Activated T-helper 1 cell treated with anti-CD3 and anti-CD28 coated beads, Interleukin-2, amount 50 U/mL, for 16 hours (primary cell): ENCODE measurements around the gene PRB3.

ENCODE experiments used
- DNase-seq, 2 donors: peaks; one replicate each; pipeline ENCODE4 v3.0.0-alpha.2; 2020; ENCODE audit warnings: low read depth in 1 of 2, low spot score in 1 of 2

Gene PRB3

DNA sequence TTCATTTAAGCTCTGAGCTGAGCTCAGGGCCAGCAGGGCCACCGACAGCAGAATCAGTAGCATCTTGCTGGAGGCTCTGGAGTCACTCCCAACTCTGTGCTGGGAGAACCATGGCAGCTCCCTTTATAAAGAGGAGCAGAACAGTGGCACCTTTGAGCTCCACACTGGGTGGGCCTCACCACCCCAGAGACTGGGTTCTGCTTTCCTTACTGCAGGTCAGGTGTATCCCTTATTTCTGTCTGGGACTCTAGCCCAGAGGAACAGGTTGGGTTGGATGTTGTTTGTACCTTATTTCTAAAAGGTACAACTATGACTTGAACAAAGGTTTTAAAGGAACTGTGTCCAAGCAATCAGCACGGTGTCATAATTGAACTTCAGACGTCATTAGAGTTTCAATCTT lies at the start of gene PRB3:
PRB3 (minus strand) TSS at position 101 of the 400 bp plus-strand sequence; CDS start at position 63, 38 bp downstream.
- DNase-seq, result no peak

- no peak for DNase-seq
These were observed 40.8 kb upstream of the PRB3 start, which contains the start of gene PRB4 for GRCh38 chr12:11310336-11310735. Gene PRB4, minus strand, starts transcription at chr12:11310436. Its CDS starts 38 bp downstream, at chr12:11310398.

GRCh38 chr12:11307143-11307542 lies 37.6 kb upstream of the PRB3 start:
- no peak for DNase-seq

DNA sequence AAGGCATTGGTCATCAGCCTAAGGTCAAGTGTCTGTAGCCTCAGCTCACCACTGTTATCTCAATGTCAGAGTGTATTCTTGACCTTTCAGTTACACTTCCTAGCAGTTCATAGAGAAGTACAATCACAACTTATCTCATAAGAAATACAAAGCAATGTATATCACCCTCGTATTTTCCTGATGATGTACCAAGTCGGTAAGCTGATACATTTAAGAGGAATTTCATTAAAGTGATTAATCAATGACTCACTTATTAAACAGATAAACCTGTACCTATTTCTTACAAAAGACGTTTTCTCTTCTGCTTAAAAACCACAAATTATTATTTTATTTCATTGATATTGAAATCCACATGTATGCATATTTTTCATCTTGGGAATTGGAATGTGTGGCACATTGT lies 3.9 kb upstream of the PRB3 start:
- no peak for DNase-seq

DNA sequence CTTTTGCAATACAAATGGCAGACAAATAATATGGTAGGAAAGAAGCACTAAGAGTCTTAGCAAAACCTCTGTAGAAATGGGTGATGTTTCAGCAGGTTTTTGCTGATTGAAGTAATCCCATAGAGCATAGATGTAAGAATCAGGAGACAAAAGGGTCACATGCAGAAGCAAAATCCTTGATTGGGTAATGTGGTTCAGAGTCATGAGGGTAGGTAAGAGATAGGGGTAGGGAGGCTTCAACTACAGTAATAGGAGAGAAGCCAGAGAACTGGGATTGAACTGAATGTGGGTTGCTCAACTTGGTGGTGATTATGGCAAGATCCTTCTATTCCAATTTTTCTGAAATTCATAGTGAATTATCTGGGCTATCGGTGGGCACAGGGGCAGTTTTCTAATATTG lies 5.0 kb downstream of the PRB3 start:
- DNase-seq, result no peak

- DNase-seq, result no peak
These were observed 23.0 kb downstream of the PRB3 start for GRCh38 chr12:11246489-11246888.

DNA sequence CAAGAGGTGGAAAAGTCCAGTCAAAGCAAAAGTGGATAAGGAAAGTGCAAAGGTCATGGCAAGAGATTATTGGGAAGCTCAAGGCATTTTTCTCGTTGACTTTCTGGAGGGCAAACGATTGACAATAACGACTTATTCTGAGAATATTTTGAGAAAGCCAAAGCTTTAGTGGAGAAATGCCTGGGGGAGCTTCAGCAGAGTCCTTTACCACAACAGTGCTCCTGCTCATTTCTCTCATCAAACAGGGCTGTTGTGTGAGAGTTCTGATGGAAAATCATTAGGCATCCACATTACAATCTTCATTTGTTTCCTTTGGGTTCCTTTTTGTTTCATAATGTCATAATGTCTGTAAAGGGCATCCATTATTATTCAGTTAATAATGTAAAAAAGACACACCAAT lies 26.9 kb downstream of the PRB3 start:
- no peak for DNase-seq

- no peak for DNase-seq
These were observed 29.1 kb downstream of the PRB3 start for GRCh38 chr12:11240348-11240930.

GRCh38 chr12:11238275-11238674 lies 31.2 kb downstream of the PRB3 start:
- DNase-seq, result no peak

GRCh38 chr12:11233532-11233931 lies 36.0 kb downstream of the PRB3 start:
- no peak for DNase-seq

- DNase-seq, result no peak
These were observed 41.1 kb downstream of the PRB3 start for GRCh38 chr12:11228296-11228879.

DNA sequence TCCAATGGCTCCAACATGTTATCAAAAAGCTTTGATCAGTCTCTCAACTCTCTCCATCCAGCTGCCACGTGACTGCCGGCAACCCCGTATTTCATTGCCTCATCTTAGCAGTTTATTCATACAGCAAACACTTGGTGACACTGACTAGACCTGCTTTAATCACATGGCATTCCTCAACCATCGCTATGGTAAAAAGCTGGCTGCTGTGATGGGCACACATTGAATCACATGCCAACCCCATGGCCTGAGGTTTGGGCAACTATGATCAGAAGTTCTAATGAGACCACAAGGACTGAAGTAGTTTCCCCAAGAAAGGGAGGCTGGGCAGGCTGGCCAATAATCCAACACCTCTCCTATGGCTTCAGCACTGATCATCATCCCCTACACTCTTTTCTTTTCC lies 42.1 kb downstream of the PRB3 start:
- DNase-seq, result no peak
